Stimulated activated CD8-positive, alpha-beta memory T cell treated with anti-CD3 and anti-CD28 coated beads, Interleukin-2, amount 100 ng/mL, for 48 hours (primary cell): Measurements from ENCODE around the gene WDFY4.

ENCODE experiments used
- DNase-seq, 2 donors: peaks; one replicate each; pipeline ENCODE4 v3.0.0-alpha.2; 2020; ENCODE audit warnings: low read depth in 2 of 2

Gene WDFY4

GRCh38 chr10:48710647-48711275 is 26.1 kb downstream of the WDFY4 start:
- no peak for DNase-seq

GRCh38 chr10:48711830-48712229 is 27.2 kb downstream of the WDFY4 start:
- DNase-seq = no peak

- DNase-seq = no peak
These were observed 29.4 kb downstream of the WDFY4 start for GRCh38 chr10:48714088-48714487.

GRCh38 chr10:48716416-48716815 is 31.7 kb downstream of the WDFY4 start:
- DNase-seq = no peak

- no peak for DNase-seq
These were observed 35.9 kb downstream of the WDFY4 start for GRCh38 chr10:48720611-48721010.

GRCh38 chr10:48722153-48723145 is 37.8 kb downstream of the WDFY4 start:
- no peak for DNase-seq

- DNase-seq = no peak
These were observed 39.5 kb downstream of the WDFY4 start for GRCh38 chr10:48724127-48724526.

- DNase-seq = no peak
These were observed 41.0 kb downstream of the WDFY4 start for GRCh38 chr10:48725708-48726107.

GRCh38 chr10:48727866-48728265 is 43.2 kb downstream of the WDFY4 start:
- no peak for DNase-seq

- DNase-seq = no peak
These were observed 44.5 kb downstream of the WDFY4 start for GRCh38 chr10:48729222-48729621.

GRCh38 chr10:48729941-48730457 is 45.3 kb downstream of the WDFY4 start:
- no peak for DNase-seq

GRCh38 chr10:48731141-48731540 is 46.5 kb downstream of the WDFY4 start:
- DNase-seq = no peak

GRCh38 chr10:48731654-48732053 is 47.0 kb downstream of the WDFY4 start:
- DNase-seq = no peak

GRCh38 chr10:48733329-48733728 is 48.7 kb downstream of the WDFY4 start:
- no peak for DNase-seq

- DNase-seq = no peak
These were observed 51.2 kb downstream of the WDFY4 start for GRCh38 chr10:48735836-48736390.

- DNase-seq = no peak
These were observed 51.9 kb downstream of the WDFY4 start for GRCh38 chr10:48736596-48736995.

- no peak for DNase-seq
These were observed 53.2 kb downstream of the WDFY4 start for GRCh38 chr10:48737886-48738285.

- no peak for DNase-seq
These were observed 54.5 kb downstream of the WDFY4 start for GRCh38 chr10:48739170-48739569.

- no peak for DNase-seq
These were observed 55.5 kb downstream of the WDFY4 start for GRCh38 chr10:48740015-48740707.

GRCh38 chr10:48740988-48741387 is 56.3 kb downstream of the WDFY4 start:
- DNase-seq = no peak

GRCh38 chr10:48742891-48743860 is 58.5 kb downstream of the WDFY4 start:
- DNase-seq = no peak
